ENCODE results near the gene C17orf107.

GRCh38 chr17:4893721-4894560 is 5.4 kb upstream of the C17orf107 start:
- TF ChIP-seq POLR2A (IDR thresholded peaks at IDR 0.05; ENCODE audit: low read length) (no peak), GATA1 (IDR thresholded peaks at IDR 0.05; ENCODE audit: low read depth, low read length) (no peak)
